GM23338 (cell line): ENCODE results near the gene MTPN. TPM values are rescaled to one million over a fixed set of nuclear protein-coding genes. Genes with fewer than 3 reads are reported as not detected.

ENCODE experiments used
- ATAC-seq: fragments of 200-7000 bp; cut with Tn5 transposase; 3 replicates; pipeline ENCODE4 v1.9.1; 2020
- DNase-seq: peaks from one replicate; pipeline ENCODE4 v3.0.0-alpha.2; 2015; ENCODE audit warnings: low spot score
- H2AFZ ChIP-seq: fragments of 200-600 bp; sonication (generic); 2 replicates; pipeline ENCODE4 v1.8.0; 2016; ENCODE audit warnings: antibody characterized with exemption, mild to moderate bottlenecking, moderate library complexity
- H3F3A ChIP-seq: fragments of 200-600 bp; sonication (generic); replicated peaks from 2 replicates; pipeline ENCODE4 v1.8.0; 2017; ENCODE audit warnings: antibody characterized with exemption, mixed run types, low read depth
- H3K27ac ChIP-seq: fragments of 200-600 bp; sonication (generic); 2 replicates; pipeline ENCODE4 v1.6.1; 2016; ENCODE audit warnings: low read depth
- H3K27me3 ChIP-seq: fragments of 200-600 bp; sonication (generic); 2 replicates; pipeline ENCODE4 v1.8.0; 2016; ENCODE audit warnings: mild to moderate bottlenecking, mixed run types, moderate library complexity; ENCODE audit not compliant: insufficient read depth
- H3K36me3 ChIP-seq: fragments of 200-600 bp; sonication (generic); 2 replicates; pipeline ENCODE4 v1.8.0; 2016; ENCODE audit warnings: mild to moderate bottlenecking; ENCODE audit not compliant: insufficient read depth
- H3K4me1 ChIP-seq: fragments of 200-600 bp; sonication (generic); 2 replicates; pipeline ENCODE4 v1.8.0; 2016; ENCODE audit warnings: mild to moderate bottlenecking, moderate library complexity; ENCODE audit not compliant: insufficient read depth
- H3K4me2 ChIP-seq: fragments of 200-600 bp; sonication (generic); 2 replicates; pipeline ENCODE4 v1.7.1; 2017; ENCODE audit warnings: mixed run types
- H3K4me3 ChIP-seq: fragments of 200-600 bp; sonication (generic); 2 replicates; pipeline ENCODE4 v1.6.1; 2016; ENCODE audit warnings: mixed run types
- H3K79me2 ChIP-seq: fragments of 200-600 bp; sonication (generic); replicated peaks from 2 replicates; pipeline ENCODE4 v1.8.0; 2017; ENCODE audit warnings: mild to moderate bottlenecking; ENCODE audit not compliant: insufficient read depth
- H3K9me2 ChIP-seq: fragments of 200-600 bp; sonication (generic); 2 replicates; pipeline ENCODE4 v1.8.0; 2017; ENCODE audit not compliant: insufficient read depth
- H4K20me1 ChIP-seq: fragments of 200-600 bp; sonication (generic); replicated peaks from 2 replicates; pipeline ENCODE4 v1.8.0; 2017; ENCODE audit warnings: mild to moderate bottlenecking; ENCODE audit not compliant: insufficient read depth
- H3K27ac Mint-ChIP-seq: 2 replicates; pipeline ENCODE4 v1.8.0; 2020; ENCODE audit warnings: inconsistent platforms, mild to moderate bottlenecking, moderate library complexity, mixed read lengths
- H3K27me3 Mint-ChIP-seq: 3 replicates; pipeline ENCODE4 v1.8.0; 2022; ENCODE audit warnings: low read depth, mild to moderate bottlenecking, moderate library complexity, mixed read lengths, inconsistent platforms; ENCODE audit not compliant: insufficient read depth, poor library complexity
- H3K36me3 Mint-ChIP-seq: 3 replicates; pipeline ENCODE4 v1.8.0; 2021; ENCODE audit warnings: low read depth, mild to moderate bottlenecking, inconsistent platforms, moderate library complexity, mixed read lengths
- H3K4me1 Mint-ChIP-seq: 3 replicates; pipeline ENCODE4 v1.8.0; 2020; ENCODE audit warnings: mild to moderate bottlenecking, inconsistent platforms, mixed read lengths
- H3K4me3 Mint-ChIP-seq: 3 replicates; pipeline ENCODE4 v1.8.0; 2021; ENCODE audit warnings: moderate library complexity, mild to moderate bottlenecking, inconsistent platforms, mixed read lengths
- H3K9me3 Mint-ChIP-seq: 3 replicates; pipeline ENCODE4 v1.8.0; 2020; ENCODE audit warnings: moderate library complexity, mild to moderate bottlenecking, inconsistent platforms, mixed read lengths
- CTCF ChIP-seq, 2 experiments: fragments of 200-600 bp in 1 of 2; sonication (generic) in 1 of 2; conservative IDR thresholded peaks; 2 replicates each; pipeline versions ENCODE4 v1.5.1 to v1.6.1; 2016 to 2017; ENCODE audit warnings: antibody characterized with exemption in 2 of 2, low read depth in 2 of 2, mild to moderate bottlenecking in 2 of 2, moderate library complexity in 1 of 2
- NANOG ChIP-seq: IDR thresholded peaks from 2 replicates; pipeline ENCODE4 v1.6.1; 2016; ENCODE audit warnings: antibody characterized with exemption, borderline replicate concordance
- POLR2AphosphoS5 ChIP-seq: IDR thresholded peaks from 2 replicates; pipeline ENCODE4 v1.6.1; 2016; ENCODE audit warnings: antibody characterized with exemption, low read depth
- STAT1 ChIP-seq: IDR thresholded peaks from one replicate; pipeline ENCODE4 v1.6.1; 2016; ENCODE audit warnings: antibody characterized with exemption; ENCODE audit not compliant: unreplicated experiment
- ZNF331 ChIP-seq: fragments of 250-450 bp; sonication (Bioruptor Pico); IDR thresholded peaks from 2 replicates; pipeline ENCODE4 v1.5.0; 2020; ENCODE audit warnings: low read depth, mild to moderate bottlenecking, moderate library complexity
- polyA plus RNA-seq: library from polyadenylated mRNA; unstranded; fragments of >200 nt; fragmentation: Nextera tagmentation; extraction: Ambion mirVana; gene quantifications from 2 replicates; pipeline ENCODE4 v1.2.1, GENCODE V29; 2016
- total RNA-seq: library from RNA; depleted of rRNA; stranded (reverse); fragments of >200 nt; shearing (Covaris generic); gene quantifications from 2 replicates; pipeline ENCODE4 v1.2.3, GENCODE V29; 2014
- TF ChIP-seq, protein P1 (sequence below): IDR thresholded peaks from 2 replicates; pipeline ENCODE4 v1.6.1; 2016; ENCODE audit warnings: antibody characterized with exemption
- TF ChIP-seq, protein P2 (sequence below): IDR thresholded peaks from one replicate; pipeline ENCODE4 v1.6.1; 2018; ENCODE audit warnings: antibody characterized with exemption; ENCODE audit not compliant: unreplicated experiment

MTPN gene
- total and polyA plus RNA-seq, 2 experiments from 2014 or later: 87.7 to 90.3 TPM

GRCh38 chr7:135884495-135885232 is 92.5 kb downstream of the MTPN start (continued):
- TF ChIP-seq CTCF (conservative IDR thresholded peaks at IDR 0.05; ENCODE audit: low read depth in 2 of 2): no peak
- TF ChIP-seq, protein P1, sequence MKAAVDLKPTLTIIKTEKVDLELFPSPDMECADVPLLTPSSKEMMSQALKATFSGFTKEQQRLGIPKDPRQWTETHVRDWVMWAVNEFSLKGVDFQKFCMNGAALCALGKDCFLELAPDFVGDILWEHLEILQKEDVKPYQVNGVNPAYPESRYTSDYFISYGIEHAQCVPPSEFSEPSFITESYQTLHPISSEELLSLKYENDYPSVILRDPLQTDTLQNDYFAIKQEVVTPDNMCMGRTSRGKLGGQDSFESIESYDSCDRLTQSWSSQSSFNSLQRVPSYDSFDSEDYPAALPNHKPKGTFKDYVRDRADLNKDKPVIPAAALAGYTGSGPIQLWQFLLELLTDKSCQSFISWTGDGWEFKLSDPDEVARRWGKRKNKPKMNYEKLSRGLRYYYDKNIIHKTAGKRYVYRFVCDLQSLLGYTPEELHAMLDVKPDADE: no peak

DNA sequence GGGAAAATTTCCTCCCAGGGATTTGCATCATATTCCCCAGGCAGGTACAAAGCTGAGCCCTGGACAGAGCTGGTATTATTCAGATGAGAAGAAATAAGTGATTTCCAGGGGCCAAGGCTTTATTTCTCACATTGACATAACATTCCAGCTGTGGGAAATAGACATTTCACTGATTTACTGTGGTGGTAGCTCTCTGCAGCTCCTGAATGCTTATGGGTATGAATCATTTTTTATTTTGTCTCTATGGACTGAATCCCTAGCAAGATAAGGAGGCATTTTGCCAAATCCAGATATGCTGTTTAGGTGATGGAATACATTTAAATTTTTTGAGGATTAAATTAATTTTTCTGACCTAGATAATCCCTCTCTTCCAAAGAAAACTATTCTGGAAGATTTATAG is 97.9 kb downstream of the MTPN start:
- Mint-ChIP-seq H3K4me3 (no peak overlapping the region), H3K27ac (no peak overlapping the region), H3K36me3 (no peaks in the 10 kb centered on the region), H3K9me3 (no peaks in the 10 kb centered on the region), H3K27me3 (no peaks in the 10 kb centered on the region), H3K4me1 (no peaks in the 10 kb centered on the region; the same call in 2 of the 3 replicates)
- H2AFZ ChIP-seq: no peak overlapping the region
- no peak overlapping the region for H3K27ac ChIP-seq
- H3K27me3 ChIP-seq: no peaks in the 10 kb centered on the region
- ATAC-seq (no peak), DNase-seq (no peak)
- no peak overlapping the region for H3K4me3 ChIP-seq
- H4K20me1 ChIP-seq: no peaks in the 10 kb centered on the region
- H3K36me3 ChIP-seq: no peaks in the 10 kb centered on the region
- no peaks in the 10 kb centered on the region for H3F3A ChIP-seq
- H3K9me2 ChIP-seq: no peaks in the 10 kb centered on the region
- no peaks in the 10 kb centered on the region for H3K4me1 ChIP-seq
- no peak overlapping the region for H3K4me2 ChIP-seq
- TF ChIP-seq STAT1 (no peak), POLR2AphosphoS5 (no peak), NANOG (no peak), ZNF331 (no peak)
- TF ChIP-seq, protein P2, sequence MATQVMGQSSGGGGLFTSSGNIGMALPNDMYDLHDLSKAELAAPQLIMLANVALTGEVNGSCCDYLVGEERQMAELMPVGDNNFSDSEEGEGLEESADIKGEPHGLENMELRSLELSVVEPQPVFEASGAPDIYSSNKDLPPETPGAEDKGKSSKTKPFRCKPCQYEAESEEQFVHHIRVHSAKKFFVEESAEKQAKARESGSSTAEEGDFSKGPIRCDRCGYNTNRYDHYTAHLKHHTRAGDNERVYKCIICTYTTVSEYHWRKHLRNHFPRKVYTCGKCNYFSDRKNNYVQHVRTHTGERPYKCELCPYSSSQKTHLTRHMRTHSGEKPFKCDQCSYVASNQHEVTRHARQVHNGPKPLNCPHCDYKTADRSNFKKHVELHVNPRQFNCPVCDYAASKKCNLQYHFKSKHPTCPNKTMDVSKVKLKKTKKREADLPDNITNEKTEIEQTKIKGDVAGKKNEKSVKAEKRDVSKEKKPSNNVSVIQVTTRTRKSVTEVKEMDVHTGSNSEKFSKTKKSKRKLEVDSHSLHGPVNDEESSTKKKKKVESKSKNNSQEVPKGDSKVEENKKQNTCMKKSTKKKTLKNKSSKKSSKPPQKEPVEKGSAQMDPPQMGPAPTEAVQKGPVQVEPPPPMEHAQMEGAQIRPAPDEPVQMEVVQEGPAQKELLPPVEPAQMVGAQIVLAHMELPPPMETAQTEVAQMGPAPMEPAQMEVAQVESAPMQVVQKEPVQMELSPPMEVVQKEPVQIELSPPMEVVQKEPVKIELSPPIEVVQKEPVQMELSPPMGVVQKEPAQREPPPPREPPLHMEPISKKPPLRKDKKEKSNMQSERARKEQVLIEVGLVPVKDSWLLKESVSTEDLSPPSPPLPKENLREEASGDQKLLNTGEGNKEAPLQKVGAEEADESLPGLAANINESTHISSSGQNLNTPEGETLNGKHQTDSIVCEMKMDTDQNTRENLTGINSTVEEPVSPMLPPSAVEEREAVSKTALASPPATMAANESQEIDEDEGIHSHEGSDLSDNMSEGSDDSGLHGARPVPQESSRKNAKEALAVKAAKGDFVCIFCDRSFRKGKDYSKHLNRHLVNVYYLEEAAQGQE: no peak
- TF ChIP-seq, protein P1: no peak
- no peaks in the 10 kb centered on the region for H3K79me2 ChIP-seq
